ENCODE data around the gene GCNT2. TPM values are rescaled to one million over a fixed set of nuclear protein-coding genes. Genes with fewer than 3 reads are reported as not detected.

The GCNT2 gene
- total RNA-seq, 1 experiment from 2014 or later, result 42.8 TPM

GRCh38 chr6:10559522-10560152, 38.5 kb downstream of the GCNT2 start:
- no TSS peak for BruUV-seq (replicated peaks)
- POLR2A ChIA-PET, result no interaction called here

GRCh38 chr6:10561611-10562199, 40.6 kb downstream of the GCNT2 start:
- no peaks in the 10 kb centered on the region for H3K9me3 ChIP-seq (ENCODE audit: control insufficient read depth, insufficient read depth, low read depth, low read length)
- CTCF ChIA-PET, result no interaction called here
- H3K27me3 ChIP-seq (ENCODE audit: control insufficient read depth, insufficient read depth, low read length), result no peaks in the 10 kb centered on the region
- intact Hi-C loops (cut with micrococcal nuclease; ENCODE audit: unreplicated experiment), result no loop called here
- no peak overlapping the region for H3K27ac ChIP-seq (ENCODE audit: low read length)
- POLR2A ChIA-PET, result no interaction called here
- no peak for TF ChIP-seq CTCF (IDR thresholded peaks at IDR 0.05)
- no peak for TF ChIP-seq SIN3A (IDR thresholded peaks at IDR 0.05; ENCODE audit: borderline replicate concordance, insufficient read depth, low read depth, low read length)
- TF ChIP-seq, protein P1, sequence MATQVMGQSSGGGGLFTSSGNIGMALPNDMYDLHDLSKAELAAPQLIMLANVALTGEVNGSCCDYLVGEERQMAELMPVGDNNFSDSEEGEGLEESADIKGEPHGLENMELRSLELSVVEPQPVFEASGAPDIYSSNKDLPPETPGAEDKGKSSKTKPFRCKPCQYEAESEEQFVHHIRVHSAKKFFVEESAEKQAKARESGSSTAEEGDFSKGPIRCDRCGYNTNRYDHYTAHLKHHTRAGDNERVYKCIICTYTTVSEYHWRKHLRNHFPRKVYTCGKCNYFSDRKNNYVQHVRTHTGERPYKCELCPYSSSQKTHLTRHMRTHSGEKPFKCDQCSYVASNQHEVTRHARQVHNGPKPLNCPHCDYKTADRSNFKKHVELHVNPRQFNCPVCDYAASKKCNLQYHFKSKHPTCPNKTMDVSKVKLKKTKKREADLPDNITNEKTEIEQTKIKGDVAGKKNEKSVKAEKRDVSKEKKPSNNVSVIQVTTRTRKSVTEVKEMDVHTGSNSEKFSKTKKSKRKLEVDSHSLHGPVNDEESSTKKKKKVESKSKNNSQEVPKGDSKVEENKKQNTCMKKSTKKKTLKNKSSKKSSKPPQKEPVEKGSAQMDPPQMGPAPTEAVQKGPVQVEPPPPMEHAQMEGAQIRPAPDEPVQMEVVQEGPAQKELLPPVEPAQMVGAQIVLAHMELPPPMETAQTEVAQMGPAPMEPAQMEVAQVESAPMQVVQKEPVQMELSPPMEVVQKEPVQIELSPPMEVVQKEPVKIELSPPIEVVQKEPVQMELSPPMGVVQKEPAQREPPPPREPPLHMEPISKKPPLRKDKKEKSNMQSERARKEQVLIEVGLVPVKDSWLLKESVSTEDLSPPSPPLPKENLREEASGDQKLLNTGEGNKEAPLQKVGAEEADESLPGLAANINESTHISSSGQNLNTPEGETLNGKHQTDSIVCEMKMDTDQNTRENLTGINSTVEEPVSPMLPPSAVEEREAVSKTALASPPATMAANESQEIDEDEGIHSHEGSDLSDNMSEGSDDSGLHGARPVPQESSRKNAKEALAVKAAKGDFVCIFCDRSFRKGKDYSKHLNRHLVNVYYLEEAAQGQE (IDR thresholded peaks at IDR 0.05; ENCODE audit: insufficient read depth in 1 of 2, low read depth in 2 of 2, low read length in 1 of 2), result no peak
- TF ChIP-seq TCF7L2 (IDR thresholded peaks at IDR 0.05; ENCODE audit: low read depth, low read length), result no peak
- no peak for TF ChIP-seq POLR2AphosphoS5 (IDR thresholded peaks at IDR 0.05; ENCODE audit: low read depth, low read length)
- no peak for ATAC-seq
- H3K4me3 ChIP-seq (ENCODE audit: low read depth in 2 of 2, low read length in 2 of 2), result no peak overlapping the region
- H3K36me3 ChIP-seq (ENCODE audit: control insufficient read depth, insufficient read depth, low read length), result peaks cover 3% of the 10 kb centered on the region; the same call in 1 of the 2 replicates
- BruUV-seq (replicated peaks), result no TSS peak
- in situ Hi-C loops (cut with HindIII; ENCODE audit: low pct_unique_long_range_greater_than_20kb, low sequenced_read_pairs), result no loop called here
- H3K4me1 ChIP-seq (ENCODE audit: control insufficient read depth, insufficient read depth, low read length), result no peaks in the 10 kb centered on the region; the same call in 1 of the 2 replicates
- DNase-seq (ENCODE audit: low read depth, low spot score), result no peak

More at GRCh38 chr6:10559522-10560152, 38.5 kb downstream of the GCNT2 start:
- intact Hi-C loops (cut with micrococcal nuclease; ENCODE audit: unreplicated experiment) (no loop called here), in situ Hi-C loops (cut with HindIII; ENCODE audit: low pct_unique_long_range_greater_than_20kb, low sequenced_read_pairs) (no loop called here)
- CTCF ChIA-PET, result no interaction called here
- Histone ChIP-seq H3K4me3 (ENCODE audit: low read depth in 2 of 2, low read length in 2 of 2) (no peak overlapping the region), H3K27ac (ENCODE audit: low read length) (no peak overlapping the region), H3K4me1 (ENCODE audit: control insufficient read depth, insufficient read depth, low read length) (peaks cover 3% of the 10 kb centered on the region; the same call in 1 of the 2 replicates), H3K36me3 (ENCODE audit: control insufficient read depth, insufficient read depth, low read length) (peaks cover 3% of the 10 kb centered on the region; the same call in 1 of the 2 replicates), H3K27me3 (ENCODE audit: control insufficient read depth, insufficient read depth, low read length) (no peaks in the 10 kb centered on the region), H3K9me3 (ENCODE audit: control insufficient read depth, insufficient read depth, low read depth, low read length) (no peaks in the 10 kb centered on the region)
- ATAC-seq (no peak), DNase-seq (ENCODE audit: low read depth, low spot score) (no peak)
- TF ChIP-seq TCF7L2 (IDR thresholded peaks at IDR 0.05; ENCODE audit: low read depth, low read length), result no peak
- no peak for TF ChIP-seq SIN3A (IDR thresholded peaks at IDR 0.05; ENCODE audit: borderline replicate concordance, insufficient read depth, low read depth, low read length)
- no peak for TF ChIP-seq CTCF (IDR thresholded peaks at IDR 0.05)
- TF ChIP-seq, protein P1 (IDR thresholded peaks at IDR 0.05; ENCODE audit: insufficient read depth in 1 of 2, low read depth in 2 of 2, low read length in 1 of 2), result no peak

Data from Panc1 (cell line).